Choroid plexus epithelial cell (primary cell): Measurements from ENCODE around the gene TFRC.

Source experiments
- DNase-seq: peaks from one replicate; pipeline ENCODE4 v3.0.0-alpha.2; 2010; ENCODE audit warnings: low read depth
- H3K4me3 ChIP-seq: 2 replicates; pipeline ENCODE4 v1.5.1; 2011; ENCODE audit warnings: low read depth, mild to moderate bottlenecking, control low read depth, low read length, moderate library complexity
- CTCF ChIP-seq: conservative IDR thresholded peaks from 2 replicates; pipeline ENCODE4 v1.5.1; 2011; ENCODE audit warnings: low read depth, mild to moderate bottlenecking, control low read depth, inconsistent platforms, low read length, moderate library complexity

Gene TFRC

GRCh38 chr3:196081834-196082618 is at the start of gene TFRC:
TSS of gene TFRC (minus strand) at chr3:196082090. CDS start at chr3:196077099, 4,991 bp downstream.
- TF ChIP-seq CTCF, result no peak
- H3K4me3 ChIP-seq, result peak within 1 kb of the TSS; percentile 94
- DNase-seq, result peak; percentile 90

GRCh38 chr3:196128172-196128843 is 46.4 kb upstream of the TFRC start:
- no peak for DNase-seq
- H3K4me3 ChIP-seq, result no peak overlapping the region
- no peak for TF ChIP-seq CTCF

GRCh38 chr3:196127308-196128040 is 45.6 kb upstream of the TFRC start:
- TF ChIP-seq CTCF, result no peak
- H3K4me3 ChIP-seq, result no peak overlapping the region
- no peak for DNase-seq

GRCh38 chr3:196124608-196125007 is 42.7 kb upstream of the TFRC start:
- no peak for DNase-seq
- H3K4me3 ChIP-seq, result no peak overlapping the region
- TF ChIP-seq CTCF, result no peak

- TF ChIP-seq CTCF, result no peak
- no peak for DNase-seq
- H3K4me3 ChIP-seq, result no peak overlapping the region
These were observed 40.8 kb upstream of the TFRC start for GRCh38 chr3:196122688-196123046.

- peak; percentile 38 for DNase-seq
- no peak overlapping the region for H3K4me3 ChIP-seq
- TF ChIP-seq CTCF, result no peak
These were observed 40.3 kb upstream of the TFRC start for GRCh38 chr3:196122021-196122687.
